Esophagus squamous epithelium (tissue), 5 donors: ENCODE results near the gene CFAP47. TPM values are rescaled to one million over a fixed set of nuclear protein-coding genes. Genes with fewer than 3 reads are reported as not detected.

Experiments
- DNase-seq: peaks from one replicate; lab custom pipeline; 2025; lab: John Stamatoyannopoulos, UW
- H3K27ac ChIP-seq, 4 donors: fragments of 200-600 bp; sonication (generic); one replicate each; pipeline ENCODE4 v1.5.1; 2016 to 2019; ENCODE audit warnings: mild to moderate bottlenecking in 1 of 4
- H3K27me3 ChIP-seq, 4 donors: fragments of 200-600 bp; sonication (generic); 1 replicate in 3 of 4; 2 replicates in 1 of 4; pipeline versions ENCODE4 v1.5.1 to v1.6.0; 2017 to 2021; ENCODE audit warnings: antibody characterized with exemption in 1 of 4
- H3K36me3 ChIP-seq, 3 donors: fragments of 200-600 bp; sonication (generic); one replicate each; pipeline ENCODE4 v1.5.1; 2016 to 2019
- H3K4me1 ChIP-seq, 3 donors: fragments of 200-600 bp; sonication (generic); one replicate each; pipeline ENCODE4 v1.5.1; 2017 to 2019
- H3K4me3 ChIP-seq, 4 donors: fragments of 200-600 bp; sonication (generic); 1 replicate in 3 of 4; 2 replicates in 1 of 4; pipeline ENCODE4 v1.5.1; 2016 to 2019; ENCODE audit warnings: mild to moderate bottlenecking in 2 of 4, moderate library complexity in 1 of 4
- H3K9me3 ChIP-seq, 3 donors: fragments of 200-600 bp; sonication (generic); one replicate each; pipeline ENCODE4 v1.5.1; 2016 to 2019
- POLR2A ChIP-seq, 4 donors: fragments of 450-650 bp; IDR thresholded peaks; one replicate each; pipeline ENCODE4 v1.6.1; 2017; ENCODE audit warnings: antibody characterized with exemption in 4 of 4, mild to moderate bottlenecking in 4 of 4, moderate library complexity in 3 of 4
- WGBS, 2 donors: methylation state at CpG; one replicate each; pipeline ENCODE4 v1.1.5; 2018; 5-methylcytosine and 5-hydroxymethylcytosine counted together
- intact Hi-C: fragments of 100-400 bp; cut with DNase I; formaldehyde crosslinking; loops from one replicate; pipeline ENCODE4 v1.15.0; 2022
- total RNA-seq, 4 donors: library from RNA; depleted of rRNA; stranded (reverse); fragments of >200 nt; gene quantifications; one replicate each; pipeline ENCODE4 v1.1.0, GENCODE V29; 2016
- TF ChIP-seq, protein P1 (sequence below), 6 experiments: fragments of 450-650 bp in 4 of 6; fragments of 200-600 bp in 2 of 6; sonication (generic) in 2 of 6; IDR thresholded peaks; one replicate each; pipeline ENCODE4 v1.5.1; 2016 to 2019; ENCODE audit warnings: antibody characterized with exemption in 6 of 6, mild to moderate bottlenecking in 4 of 6, moderate library complexity in 4 of 6
- donor health status: DM: yes; HTN: yes; CAD: no.

Gene CFAP47
- total RNA-seq, 4 donors from 2014 or later = not detected

DNA sequence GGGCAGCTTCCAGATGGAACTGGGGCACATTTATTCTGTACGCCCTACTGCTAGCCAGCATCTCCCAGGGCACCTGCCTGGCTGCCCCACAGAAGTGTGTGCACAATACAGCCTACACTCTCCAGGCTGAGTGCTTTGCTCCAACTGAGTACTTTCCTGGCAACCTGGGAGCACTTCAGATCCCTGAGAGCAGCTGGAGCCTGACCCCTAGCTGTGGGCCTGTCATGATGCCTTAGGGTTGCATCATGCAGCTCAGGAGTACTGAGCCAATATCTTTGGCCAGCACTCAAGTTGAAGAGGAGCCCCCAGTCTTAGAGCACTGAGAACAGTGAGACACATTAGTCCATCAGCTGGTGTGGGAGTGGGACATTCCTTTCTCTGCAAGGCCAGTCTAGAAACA, 321.9 kb downstream of the CFAP47 start:
- Histone ChIP-seq H3K9me3 (no peaks in the 10 kb centered on the region), H3K4me3 (no peak overlapping the region), H3K36me3 (no peaks in the 10 kb centered on the region), H3K4me1 (no peaks in the 10 kb centered on the region), H3K27ac (no peak overlapping the region), H3K27me3 (no peaks in the 10 kb centered on the region)
- intact Hi-C loops = no loop called here
- WGBS, 2 donors = no CpG with 5 or more reads among the region's 1 CpG
- no peak for TF ChIP-seq POLR2A (IDR thresholded peaks at IDR 0.05)
- TF ChIP-seq, protein P1, sequence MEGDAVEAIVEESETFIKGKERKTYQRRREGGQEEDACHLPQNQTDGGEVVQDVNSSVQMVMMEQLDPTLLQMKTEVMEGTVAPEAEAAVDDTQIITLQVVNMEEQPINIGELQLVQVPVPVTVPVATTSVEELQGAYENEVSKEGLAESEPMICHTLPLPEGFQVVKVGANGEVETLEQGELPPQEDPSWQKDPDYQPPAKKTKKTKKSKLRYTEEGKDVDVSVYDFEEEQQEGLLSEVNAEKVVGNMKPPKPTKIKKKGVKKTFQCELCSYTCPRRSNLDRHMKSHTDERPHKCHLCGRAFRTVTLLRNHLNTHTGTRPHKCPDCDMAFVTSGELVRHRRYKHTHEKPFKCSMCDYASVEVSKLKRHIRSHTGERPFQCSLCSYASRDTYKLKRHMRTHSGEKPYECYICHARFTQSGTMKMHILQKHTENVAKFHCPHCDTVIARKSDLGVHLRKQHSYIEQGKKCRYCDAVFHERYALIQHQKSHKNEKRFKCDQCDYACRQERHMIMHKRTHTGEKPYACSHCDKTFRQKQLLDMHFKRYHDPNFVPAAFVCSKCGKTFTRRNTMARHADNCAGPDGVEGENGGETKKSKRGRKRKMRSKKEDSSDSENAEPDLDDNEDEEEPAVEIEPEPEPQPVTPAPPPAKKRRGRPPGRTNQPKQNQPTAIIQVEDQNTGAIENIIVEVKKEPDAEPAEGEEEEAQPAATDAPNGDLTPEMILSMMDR (IDR thresholded peaks at IDR 0.05) = no peak
- DNase-seq = no peak

DNA sequence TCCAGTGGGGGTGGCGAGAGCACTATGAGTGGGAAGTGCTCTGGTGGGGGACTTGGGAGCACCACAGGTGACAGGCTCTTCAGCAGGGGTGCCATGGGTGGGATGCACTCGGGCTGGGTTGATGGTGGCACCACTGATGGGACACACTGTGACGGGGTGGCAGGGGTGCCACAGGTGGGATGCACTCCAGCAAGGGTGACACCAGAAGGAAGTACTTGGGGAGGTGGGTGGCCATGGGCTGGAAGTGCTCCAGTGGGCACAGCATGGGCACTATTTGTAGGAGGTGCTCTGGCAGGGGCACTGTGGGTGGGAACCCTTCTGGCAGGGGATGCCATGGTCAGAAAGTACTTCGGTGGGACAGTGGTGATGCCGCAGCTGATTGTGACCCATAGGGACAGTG, 346.6 kb downstream of the CFAP47 start:
- no peak overlapping the region for H3K4me3 ChIP-seq
- TF ChIP-seq, protein P1 (IDR thresholded peaks at IDR 0.05) = no peak
- no peak for TF ChIP-seq POLR2A (IDR thresholded peaks at IDR 0.05)
- H3K36me3 ChIP-seq = no peaks in the 10 kb centered on the region
- 85% methylated on average over 3 of the region's 5 CpGs; no CpG with 5 or more reads in 1 of the 2 donors for WGBS, 2 donors
- DNase-seq = no peak
- no peak overlapping the region for H3K27ac ChIP-seq
- no peaks in the 10 kb centered on the region for H3K27me3 ChIP-seq
- H3K4me1 ChIP-seq = no peaks in the 10 kb centered on the region
- intact Hi-C loops = no loop called here
- H3K9me3 ChIP-seq = no peaks in the 10 kb centered on the region

DNA sequence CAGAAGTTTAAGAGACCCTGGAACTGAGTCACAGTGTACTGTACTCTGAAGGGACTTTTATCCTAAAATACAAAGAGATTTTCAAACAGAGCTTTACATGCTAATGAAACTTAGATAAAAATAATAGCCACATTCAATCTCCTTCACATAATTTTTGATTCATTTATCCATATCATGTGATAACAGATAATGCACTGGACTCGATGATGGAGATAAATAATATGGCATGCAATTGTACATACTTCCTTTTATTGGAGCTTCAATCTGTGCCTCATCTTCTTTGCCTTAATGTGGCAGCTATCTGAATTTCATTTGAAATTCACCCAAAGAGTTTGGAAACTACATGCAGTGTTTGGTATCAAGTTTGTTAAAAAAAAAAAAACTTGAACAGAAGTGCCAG, 390.6 kb downstream of the CFAP47 start:
- WGBS, 2 donors = 24 to 46% methylated on average over 1 of the region's 1 CpG
- H3K4me3 ChIP-seq = no peak overlapping the region
- no peaks in the 10 kb centered on the region for H3K36me3 ChIP-seq
- no peaks in the 10 kb centered on the region for H3K4me1 ChIP-seq
- DNase-seq = no peak
- intact Hi-C loops = no loop called here
- no peaks in the 10 kb centered on the region for H3K9me3 ChIP-seq
- H3K27ac ChIP-seq = no peak overlapping the region
- H3K27me3 ChIP-seq = no peaks in the 10 kb centered on the region
- no peak for TF ChIP-seq POLR2A (IDR thresholded peaks at IDR 0.05)
- TF ChIP-seq, protein P1 (IDR thresholded peaks at IDR 0.05) = no peak

DNA sequence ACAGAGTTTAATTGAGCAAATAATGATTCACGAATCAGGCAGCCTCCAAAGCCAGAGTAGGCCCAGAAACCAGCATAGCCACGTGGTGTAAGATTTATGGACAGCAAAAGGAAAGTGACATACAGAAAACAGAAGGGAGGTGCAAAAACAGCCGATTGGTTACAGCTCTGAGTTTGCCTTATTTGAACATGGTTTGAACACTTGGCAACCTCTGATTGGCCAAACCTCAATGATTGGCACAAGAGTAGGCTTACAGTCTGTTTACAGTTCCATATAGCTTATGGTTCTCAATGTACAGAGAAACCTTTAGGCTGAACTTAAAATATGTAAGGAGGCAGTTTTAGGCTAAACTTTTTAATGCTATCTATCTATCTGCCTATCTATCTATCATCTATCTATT, 394.8 kb downstream of the CFAP47 start:
- H3K9me3 ChIP-seq = no peaks in the 10 kb centered on the region
- H3K4me1 ChIP-seq = no peaks in the 10 kb centered on the region
- H3K27ac ChIP-seq = no peak overlapping the region
- H3K36me3 ChIP-seq = no peaks in the 10 kb centered on the region
- intact Hi-C loops = no loop called here
- no peaks in the 10 kb centered on the region for H3K27me3 ChIP-seq
- DNase-seq = no peak
- no peak overlapping the region for H3K4me3 ChIP-seq
- WGBS, 2 donors = 36 to 37% methylated on average over 3 of the region's 3 CpGs
- TF ChIP-seq POLR2A (IDR thresholded peaks at IDR 0.05) = no peak
- TF ChIP-seq, protein P1 (IDR thresholded peaks at IDR 0.05) = no peak

DNA sequence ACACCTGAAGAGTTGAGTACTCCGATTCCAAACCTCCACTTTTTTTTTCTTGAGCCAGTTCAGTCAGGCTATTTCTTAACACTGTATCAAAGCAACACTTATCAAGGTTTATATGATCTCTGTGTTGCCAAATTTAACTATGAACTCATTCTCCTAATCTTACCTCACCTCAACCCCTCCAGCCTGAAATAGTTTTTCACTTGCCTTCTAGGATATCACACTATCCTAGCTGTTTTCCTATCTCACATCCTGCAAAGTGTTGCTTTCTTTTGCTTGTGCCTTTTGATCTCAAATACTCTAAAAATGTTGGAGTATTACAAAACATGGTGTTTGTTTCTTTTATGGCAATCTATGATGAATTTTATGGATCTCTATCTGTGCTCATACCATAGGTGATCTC, 415.0 kb downstream of the CFAP47 start:
- TF ChIP-seq, protein P1 (IDR thresholded peaks at IDR 0.05) = no peak
- TF ChIP-seq POLR2A (IDR thresholded peaks at IDR 0.05) = no peak
- intact Hi-C loops = no loop called here

More for the DNA sequence above, 415.0 kb downstream of the CFAP47 start:
- Histone ChIP-seq H3K36me3 (no peaks in the 10 kb centered on the region), H3K4me3 (no peak overlapping the region), H3K4me1 (no peaks in the 10 kb centered on the region), H3K27ac (no peak overlapping the region), H3K9me3 (no peaks in the 10 kb centered on the region), H3K27me3 (no peaks in the 10 kb centered on the region)
- WGBS, 2 donors = 72 to 74% methylated on average over 1 of the region's 1 CpG
- DNase-seq = no peak
